MM.1S (cell line): ENCODE measurements around the gene NINL.

ENCODE experiments used
- DNase-seq: peaks from one replicate; pipeline ENCODE4 v3.0.0-alpha.2; 2015
- H2AFZ ChIP-seq: fragments of 300-600 bp; sonication (generic); 2 replicates; pipeline ENCODE4 v1.6.0; 2016; ENCODE audit warnings: antibody characterized with exemption, low read length
- H3F3A ChIP-seq: fragments of 300-600 bp; sonication (generic); 2 replicates; pipeline ENCODE4 v1.6.1; 2016; ENCODE audit warnings: mild to moderate bottlenecking, antibody characterized with exemption, low read length, moderate library complexity, mixed read lengths; ENCODE audit not compliant: insufficient read depth
- H3K27ac ChIP-seq: fragments of 300-600 bp; sonication (generic); 2 replicates; pipeline ENCODE4 v1.5.1; 2016; ENCODE audit warnings: mild to moderate bottlenecking, low read length
- H3K27me3 ChIP-seq: fragments of 300-600 bp; sonication (generic); replicated peaks from 2 replicates; pipeline ENCODE4 v1.6.0; 2016; ENCODE audit warnings: low read length; ENCODE audit not compliant: insufficient read depth
- H3K36me3 ChIP-seq: fragments of 300-600 bp; sonication (generic); replicated peaks from 2 replicates; pipeline ENCODE4 v1.6.1; 2016; ENCODE audit warnings: mild to moderate bottlenecking, low read length, mixed read lengths; ENCODE audit not compliant: insufficient read depth
- H3K4me1 ChIP-seq: fragments of 300-600 bp; sonication (generic); 2 replicates; pipeline ENCODE4 v1.6.1; 2016; ENCODE audit warnings: low read length, mixed read lengths
- H3K4me2 ChIP-seq: fragments of 300-600 bp; sonication (generic); 2 replicates; pipeline ENCODE4 v1.6.0; 2016; ENCODE audit warnings: low read depth, low read length
- H3K4me3 ChIP-seq: fragments of 300-600 bp; sonication (generic); 2 replicates; pipeline ENCODE4 v1.5.1; 2016; ENCODE audit warnings: low read length, mixed read lengths
- H3K79me2 ChIP-seq: fragments of 300-600 bp; sonication (generic); 2 replicates; pipeline ENCODE4 v1.6.1; 2016; ENCODE audit warnings: mixed run types, low read length, mixed read lengths
- H3K9ac ChIP-seq: fragments of 300-600 bp; sonication (generic); 2 replicates; pipeline ENCODE4 v1.6.1; 2016; ENCODE audit warnings: low read length, mixed read lengths
- H3K9me2 ChIP-seq: fragments of 300-600 bp; sonication (generic); replicated peaks from 2 replicates; pipeline ENCODE4 v1.6.1; 2016; ENCODE audit warnings: mild to moderate bottlenecking, low read length, mixed read lengths; ENCODE audit not compliant: insufficient read depth
- H3K9me3 ChIP-seq: fragments of 300-600 bp; sonication (generic); replicated peaks from 2 replicates; pipeline ENCODE4 v1.6.1; 2016; ENCODE audit warnings: mild to moderate bottlenecking, low read length, mixed read lengths; ENCODE audit not compliant: insufficient read depth
- H4K20me1 ChIP-seq: fragments of 300-600 bp; sonication (generic); 2 replicates; pipeline ENCODE4 v1.6.1; 2016; ENCODE audit warnings: mild to moderate bottlenecking, low read length, moderate library complexity, mixed read lengths; ENCODE audit not compliant: insufficient read depth
- CTCF ChIP-seq: fragments of 300-600 bp; sonication (generic); IDR thresholded peaks from 2 replicates; pipeline ENCODE4 v1.5.1; 2016; ENCODE audit warnings: antibody characterized with exemption, low read length, mixed read lengths
- EZH2 ChIP-seq: fragments of 300-600 bp; sonication (generic); optimal IDR thresholded peaks from 2 replicates; pipeline ENCODE3; 2017; ENCODE audit warnings: low read depth, mild to moderate bottlenecking, antibody characterized with exemption, low read length, mixed read lengths
- EZH2phosphoT487 ChIP-seq: fragments of 300-600 bp; sonication (generic); IDR thresholded peaks from 2 replicates; pipeline ENCODE4 v1.6.1; 2018; ENCODE audit warnings: antibody characterized with exemption, low read length

The NINL gene

GRCh38 chr20:25527949-25528348, 57.4 kb downstream of the NINL start:
- H3K27ac ChIP-seq = no peak overlapping the region
- H4K20me1 ChIP-seq = no peaks in the 10 kb centered on the region
- no peak overlapping the region for H3K4me3 ChIP-seq
- no peaks in the 10 kb centered on the region for H3K9me2 ChIP-seq
- no peaks in the 10 kb centered on the region for H3K27me3 ChIP-seq
- no peaks in the 10 kb centered on the region for H3K36me3 ChIP-seq
- H3K9ac ChIP-seq = no peak overlapping the region
- H3F3A ChIP-seq = no peaks in the 10 kb centered on the region
- no peak overlapping the region for H3K4me2 ChIP-seq
- no peaks in the 10 kb centered on the region for H3K9me3 ChIP-seq
- no peaks in the 10 kb centered on the region for H3K79me2 ChIP-seq
- no peak for DNase-seq
- TF ChIP-seq EZH2 (no peak), CTCF (no peak), EZH2phosphoT487 (no peak)
- no peak overlapping the region for H2AFZ ChIP-seq
- no peaks in the 10 kb centered on the region for H3K4me1 ChIP-seq

DNA sequence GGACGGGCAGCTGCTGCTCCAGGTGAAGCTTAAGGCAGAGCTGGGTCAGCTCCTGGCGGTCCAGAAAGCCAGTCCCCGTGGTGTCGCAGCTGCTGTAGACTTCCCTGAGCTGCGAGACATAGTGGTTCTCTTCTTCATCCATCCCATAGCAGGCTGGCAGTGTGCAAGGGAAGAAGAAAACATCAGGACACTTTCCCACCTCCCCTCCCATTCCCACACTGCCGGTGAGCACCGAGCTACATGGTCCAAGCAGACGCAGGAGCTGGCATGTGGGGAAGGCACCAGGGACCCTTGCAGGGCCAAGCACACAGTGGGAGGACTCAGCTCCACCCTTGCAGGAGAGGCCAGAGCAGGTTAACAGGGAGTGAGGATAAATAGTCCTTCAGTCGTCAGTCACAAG, 58.9 kb downstream of the NINL start:
- no peaks in the 10 kb centered on the region for H3F3A ChIP-seq
- no peaks in the 10 kb centered on the region for H3K9me3 ChIP-seq
- no peak overlapping the region for H3K27ac ChIP-seq
- no peaks in the 10 kb centered on the region for H3K4me1 ChIP-seq
- no peaks in the 10 kb centered on the region for H3K9me2 ChIP-seq
- H3K79me2 ChIP-seq = no peaks in the 10 kb centered on the region
- TF ChIP-seq EZH2 (no peak), EZH2phosphoT487 (no peak), CTCF (no peak)
- H2AFZ ChIP-seq = no peak overlapping the region
- H3K36me3 ChIP-seq = no peaks in the 10 kb centered on the region
- H3K4me3 ChIP-seq = no peak overlapping the region
- no peak overlapping the region for H3K4me2 ChIP-seq
- H3K27me3 ChIP-seq = no peaks in the 10 kb centered on the region
- DNase-seq = no peak
- no peak overlapping the region for H3K9ac ChIP-seq
- H4K20me1 ChIP-seq = no peaks in the 10 kb centered on the region

DNA sequence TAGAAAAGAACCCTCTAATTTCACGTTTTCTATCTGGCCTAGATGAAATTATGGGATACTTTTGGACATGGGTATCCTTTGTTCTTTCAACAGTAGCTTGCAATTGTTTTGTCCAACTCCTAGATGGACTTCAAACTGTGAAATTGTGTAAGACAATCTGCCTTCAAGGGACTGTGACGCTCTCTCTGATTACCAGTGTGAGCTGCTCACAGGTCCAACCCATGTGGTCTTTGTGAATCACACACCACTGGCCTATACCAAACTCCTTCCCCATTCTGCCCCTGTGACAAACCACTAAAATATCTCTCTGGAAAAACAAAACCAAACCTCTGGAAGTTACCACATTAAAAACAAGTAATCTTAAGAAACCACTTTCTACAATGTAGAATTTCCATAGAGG, 59.5 kb downstream of the NINL start:
- no peak for DNase-seq
- H3K9me2 ChIP-seq = no peaks in the 10 kb centered on the region
- no peaks in the 10 kb centered on the region for H3K4me1 ChIP-seq
- H3K79me2 ChIP-seq = no peaks in the 10 kb centered on the region
- H3K9me3 ChIP-seq = no peaks in the 10 kb centered on the region
- no peak overlapping the region for H3K4me3 ChIP-seq
- no peaks in the 10 kb centered on the region for H4K20me1 ChIP-seq
- H3K4me2 ChIP-seq = no peak overlapping the region
- no peaks in the 10 kb centered on the region for H3K27me3 ChIP-seq
- TF ChIP-seq CTCF (no peak), EZH2phosphoT487 (no peak), EZH2 (no peak)
- no peak overlapping the region for H3K9ac ChIP-seq
- no peak overlapping the region for H2AFZ ChIP-seq
- no peak overlapping the region for H3K27ac ChIP-seq
- H3F3A ChIP-seq = no peaks in the 10 kb centered on the region
- H3K36me3 ChIP-seq = no peaks in the 10 kb centered on the region

DNA sequence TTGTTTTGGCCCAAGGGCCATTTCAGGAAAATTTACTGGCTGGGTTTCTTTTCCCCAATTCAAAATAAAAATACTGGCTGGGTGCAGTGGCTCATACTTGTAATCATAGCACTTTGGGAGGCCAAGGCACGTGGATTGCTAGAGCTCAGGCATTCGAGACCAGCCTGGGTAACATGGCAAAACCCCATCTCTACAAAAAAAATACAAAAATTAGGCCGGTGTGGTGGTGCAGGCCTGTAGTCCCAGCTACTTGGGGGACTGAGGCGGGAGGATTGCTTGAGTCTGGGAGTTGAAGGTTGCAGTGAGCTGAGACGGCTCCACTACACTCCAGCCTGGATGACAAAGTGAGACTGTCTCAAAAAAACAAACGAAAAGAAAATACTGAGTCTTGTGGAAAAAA, 60.0 kb downstream of the NINL start:
- no peaks in the 10 kb centered on the region for H3K36me3 ChIP-seq
- no peak overlapping the region for H2AFZ ChIP-seq
- H3K4me1 ChIP-seq = no peaks in the 10 kb centered on the region
- H3K4me2 ChIP-seq = no peak overlapping the region
- TF ChIP-seq CTCF (no peak), EZH2phosphoT487 (no peak), EZH2 (no peak)
- no peak overlapping the region for H3K4me3 ChIP-seq
- no peaks in the 10 kb centered on the region for H3K9me2 ChIP-seq
- DNase-seq = no peak
- no peaks in the 10 kb centered on the region for H3F3A ChIP-seq
- no peaks in the 10 kb centered on the region for H3K27me3 ChIP-seq
- H4K20me1 ChIP-seq = no peaks in the 10 kb centered on the region
- no peak overlapping the region for H3K27ac ChIP-seq
- H3K9me3 ChIP-seq = no peaks in the 10 kb centered on the region
- no peak overlapping the region for H3K9ac ChIP-seq
- no peaks in the 10 kb centered on the region for H3K79me2 ChIP-seq
